HG03103 (cell line): ENCODE results near the gene EBP.
A peak's percentile ranks its signal among the peaks of the same experiment; 100 is the strongest.
"Not testable (repeated sequence)": the region's sequence is repeated elsewhere in the genome, so short reads cannot be mapped to it uniquely, and the experiment has no call there.

Experiments
- ATAC-seq: cut with Tn5 transposase; IDR thresholded peaks from one replicate; pipeline ENCODE4 v1.9.1; 2021; ENCODE audit warnings: low read depth; ENCODE audit not compliant: unreplicated experiment

EBP gene

DNA sequence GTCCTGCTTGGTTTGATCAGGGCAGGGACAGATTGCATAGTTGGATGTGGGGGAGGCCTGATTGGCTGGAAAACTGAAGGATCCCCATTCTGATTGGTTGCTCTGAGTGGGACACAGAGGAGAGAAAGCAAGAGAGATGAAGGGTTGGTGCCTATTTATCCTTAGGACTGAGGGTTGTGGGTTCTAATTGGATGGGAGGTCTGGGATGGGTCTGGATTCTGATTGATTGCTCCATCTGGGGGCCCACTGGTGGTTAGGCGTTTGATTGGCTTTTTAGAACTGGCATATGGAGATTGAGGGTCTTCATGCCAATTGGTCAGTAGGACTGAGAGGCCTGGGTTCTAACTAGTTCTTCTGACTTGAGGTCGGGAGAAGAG is 644 bp upstream of the EBP start:
- no peak for ATAC-seq

DNA sequence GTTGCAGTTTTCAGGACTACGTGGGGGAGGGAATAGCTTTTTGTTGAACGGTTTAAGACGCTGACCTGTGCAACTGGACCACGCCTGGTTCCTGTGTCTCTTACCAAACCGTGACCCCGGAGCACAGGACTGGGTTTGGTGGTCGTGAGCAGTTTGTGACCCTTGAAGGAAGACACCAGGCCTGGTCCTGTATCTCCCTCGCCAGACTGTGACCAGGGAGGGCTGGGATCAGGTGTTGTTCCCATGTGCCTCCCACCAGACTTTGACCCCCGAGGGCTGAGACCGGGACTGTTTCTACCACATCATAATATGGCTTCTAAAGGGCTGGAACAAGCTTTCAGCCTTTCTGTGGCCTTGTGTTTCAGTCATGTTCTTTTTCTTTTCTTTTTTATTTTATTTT is 683 bp downstream of the EBP start:
- ATAC-seq, result no peak

DNA sequence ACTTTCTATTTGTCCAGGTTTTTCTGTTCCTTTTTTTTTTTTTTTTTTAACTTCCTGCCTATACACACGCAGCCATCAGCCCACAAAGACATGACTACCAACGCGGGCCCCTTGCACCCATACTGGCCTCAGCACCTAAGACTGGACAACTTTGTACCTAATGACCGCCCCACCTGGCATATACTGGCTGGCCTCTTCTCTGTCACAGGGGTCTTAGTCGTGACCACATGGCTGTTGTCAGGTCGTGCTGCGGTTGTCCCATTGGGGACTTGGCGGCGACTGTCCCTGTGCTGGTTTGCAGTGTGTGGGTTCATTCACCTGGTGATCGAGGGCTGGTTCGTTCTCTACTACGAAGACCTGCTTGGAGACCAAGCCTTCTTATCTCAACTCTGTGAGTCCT is 2.1 kb downstream of the EBP start:
- no peak for ATAC-seq

DNA sequence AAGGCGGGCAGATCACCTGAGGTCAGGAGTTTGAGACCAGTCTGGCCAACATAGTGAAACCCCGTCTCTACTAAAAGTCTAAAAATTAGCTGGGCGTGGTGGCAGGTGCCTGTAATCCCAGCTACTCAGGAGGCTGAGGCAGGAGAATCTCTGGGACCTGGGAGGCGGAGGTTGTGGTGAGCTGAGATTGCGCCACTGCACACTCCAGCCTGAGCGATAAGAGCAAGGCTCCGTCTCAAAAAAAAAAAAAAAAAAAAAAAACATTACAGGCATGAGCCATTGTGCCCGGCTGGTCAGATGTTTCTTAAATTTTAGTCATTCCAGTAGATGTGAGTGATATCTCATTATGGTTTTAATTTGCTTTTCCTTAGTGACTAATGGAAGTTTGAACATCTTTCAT is 4.2 kb downstream of the EBP start:
- ATAC-seq, result not testable (repeated sequence)

DNA sequence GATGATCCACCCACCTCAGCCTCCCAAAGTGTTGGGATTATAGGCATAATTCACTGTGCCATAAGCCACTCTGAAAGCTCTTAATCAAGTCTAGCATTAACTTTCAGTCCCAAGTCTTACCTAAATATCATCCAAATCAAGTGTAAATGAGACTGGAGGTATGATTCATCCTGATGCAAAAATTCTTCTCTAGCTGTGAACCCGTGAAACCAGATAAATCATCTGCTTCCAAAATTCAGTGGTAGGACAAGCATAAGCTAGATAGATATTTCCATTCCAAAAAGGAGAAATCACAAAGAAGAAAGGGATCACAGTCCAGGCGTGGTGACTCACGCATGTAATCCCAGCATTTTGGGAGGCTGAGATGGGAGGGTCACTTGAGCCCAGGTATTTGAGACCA is 9.1 kb downstream of the EBP start:
- ATAC-seq, result no peak

DNA sequence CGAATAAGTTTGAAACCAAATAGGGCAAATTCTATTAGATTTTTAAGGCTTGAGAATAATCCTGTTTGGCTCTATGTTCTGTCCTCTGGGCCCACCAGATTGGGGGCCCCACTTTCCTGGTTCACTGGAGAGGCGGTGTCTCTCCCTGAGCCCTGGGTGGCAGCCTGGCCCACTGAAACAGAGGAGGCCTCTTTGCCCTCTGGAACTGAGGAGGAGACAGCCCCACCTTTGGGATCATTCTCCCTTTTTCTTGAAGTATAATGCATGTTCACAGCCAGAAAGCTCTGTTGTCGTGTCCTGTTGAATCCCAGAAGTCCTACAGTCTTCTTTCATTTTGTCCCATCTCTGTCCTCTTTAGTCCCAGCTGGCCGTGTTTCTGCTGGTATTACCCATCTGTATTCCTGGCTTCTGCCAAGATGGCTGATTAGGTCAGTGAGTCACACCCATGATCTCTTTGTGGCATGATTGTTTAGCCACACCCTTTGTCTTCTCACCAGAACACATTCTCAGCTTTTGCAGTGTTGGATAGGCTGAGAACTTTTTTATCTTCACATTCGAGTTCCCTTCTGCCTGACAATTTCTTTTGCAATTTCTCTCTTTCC is 9.9 kb downstream of the EBP start:
- no peak for ATAC-seq

DNA sequence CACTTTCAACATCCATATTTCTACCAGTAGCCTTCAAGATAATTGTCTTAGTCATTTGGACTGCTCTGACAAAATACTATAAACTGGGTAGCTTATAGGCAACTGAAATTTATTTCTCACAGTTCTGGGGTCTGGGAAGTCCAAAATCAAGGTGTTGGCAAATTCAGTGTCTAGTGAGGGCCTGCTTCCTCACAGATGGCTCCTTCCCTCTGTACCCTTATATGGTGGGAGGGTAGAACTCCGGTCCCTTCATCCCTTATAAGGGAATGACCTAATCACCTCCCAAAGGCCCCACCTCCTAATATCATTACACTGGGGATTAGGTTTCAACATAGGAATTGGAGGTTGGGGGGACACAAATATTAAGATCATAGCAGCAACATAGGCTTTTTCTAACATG is 10.6 kb downstream of the EBP start:
- no peak for ATAC-seq

DNA sequence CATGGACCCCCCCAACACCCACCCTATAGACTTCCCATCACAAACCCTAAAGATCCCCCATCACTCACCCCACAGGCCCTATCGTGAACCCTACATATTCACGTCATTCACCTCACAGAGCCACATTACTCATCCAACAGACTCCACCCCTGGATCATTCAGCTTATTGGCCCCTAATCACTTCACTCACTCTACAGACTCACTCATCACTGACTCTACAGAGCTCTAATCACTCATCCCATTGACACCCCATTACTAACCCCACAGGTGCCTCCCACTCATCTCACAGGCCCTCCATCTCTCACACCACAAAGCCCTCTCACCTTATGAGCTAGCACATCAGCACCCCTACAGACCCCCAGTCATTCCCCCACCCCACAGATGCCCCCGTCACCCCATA is 11.6 kb downstream of the EBP start:
- ATAC-seq, result no peak

DNA sequence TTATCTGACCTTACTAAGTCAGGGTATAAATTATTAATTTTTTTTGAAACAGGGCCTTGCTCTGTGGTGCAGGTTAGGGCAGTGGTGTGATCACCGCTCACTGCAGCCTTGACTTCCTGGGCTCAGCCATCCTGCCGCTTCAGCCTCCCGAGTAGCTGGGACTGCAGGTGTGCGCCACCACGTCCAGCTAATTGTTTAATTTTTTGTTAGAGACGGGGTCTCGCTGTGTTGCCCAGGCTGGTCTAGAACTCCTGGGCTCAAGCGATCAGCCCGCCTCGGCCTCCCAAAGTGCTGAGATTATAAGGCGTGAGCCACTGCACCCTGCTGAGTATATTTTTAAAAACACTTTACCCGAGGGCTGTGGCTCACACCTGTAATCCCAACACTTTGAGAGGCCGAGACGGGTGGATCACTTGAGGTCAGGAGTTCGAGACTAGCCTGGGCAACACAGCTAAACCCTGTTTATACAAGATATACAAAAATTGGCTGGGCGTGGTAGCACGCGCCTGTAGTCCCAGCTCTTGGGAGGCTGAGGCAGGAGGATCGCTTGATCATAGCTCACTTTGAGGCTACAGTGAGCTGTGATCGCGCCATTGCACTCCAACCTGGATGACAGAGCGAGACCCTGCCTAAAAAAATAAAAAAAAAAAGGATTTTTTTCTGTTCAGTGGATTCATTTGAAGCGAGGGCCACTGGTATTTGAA is 17.2 kb downstream of the EBP start:
- ATAC-seq, result no peak

DNA sequence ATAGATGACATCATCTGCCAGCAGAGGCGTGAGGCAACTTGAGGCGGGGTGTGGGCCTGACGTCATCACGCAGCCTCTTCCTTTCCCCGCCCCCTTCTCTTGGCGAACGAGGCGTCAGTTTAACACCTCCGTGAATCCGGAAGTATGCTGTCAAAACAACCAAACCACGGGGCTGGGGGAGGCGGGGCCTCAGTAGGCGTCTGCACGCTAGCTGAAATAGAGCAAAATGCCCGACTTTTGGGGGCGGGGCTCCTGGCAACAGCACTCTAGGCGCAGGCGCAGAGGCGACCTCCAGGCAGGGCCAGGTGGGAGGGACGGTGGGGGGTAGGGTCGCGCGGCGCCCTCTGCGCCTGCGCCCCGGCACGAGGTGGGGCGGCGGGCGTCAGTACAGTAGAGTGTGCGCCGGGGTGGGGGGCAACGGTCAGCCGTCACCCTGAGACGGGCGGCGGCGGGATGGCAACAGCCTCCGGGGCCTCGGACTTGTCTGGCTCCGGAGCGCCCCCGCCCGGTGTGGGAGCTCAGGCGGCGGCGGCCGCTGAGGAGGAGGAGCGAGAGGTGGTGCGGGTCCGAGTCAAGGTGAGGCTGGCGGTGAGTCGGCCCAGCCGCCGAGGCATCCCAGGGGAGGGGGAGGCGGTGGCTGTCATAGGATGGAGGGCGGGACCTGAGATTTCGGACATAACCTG is 17.9 kb downstream of the EBP start, which contains the start of gene TBC1D25:
Gene TBC1D25 (plus strand): TSS at position 370 of the 683 bp plus-strand sequence. CDS start 84 bp downstream, at position 454.
- peak; percentile 71 for ATAC-seq

DNA sequence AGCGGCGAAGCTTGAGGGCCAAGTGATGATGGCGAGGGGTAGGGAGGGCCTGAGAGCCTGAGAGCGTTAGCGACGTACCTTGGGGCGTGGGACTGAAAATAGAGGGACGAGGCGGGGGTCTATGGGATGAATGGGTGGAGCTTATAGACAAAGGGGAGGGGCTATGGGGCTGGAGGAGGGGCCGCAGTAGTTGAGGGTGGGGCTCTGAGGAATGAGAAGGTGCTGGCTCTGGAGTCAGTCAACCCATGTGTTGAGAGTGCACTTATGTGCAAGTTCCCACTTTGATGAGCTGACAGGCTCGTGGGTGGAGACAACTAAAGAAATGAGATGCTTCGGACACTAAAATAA is 18.4 kb downstream of the EBP start:
- peak; percentile 33 for ATAC-seq

DNA sequence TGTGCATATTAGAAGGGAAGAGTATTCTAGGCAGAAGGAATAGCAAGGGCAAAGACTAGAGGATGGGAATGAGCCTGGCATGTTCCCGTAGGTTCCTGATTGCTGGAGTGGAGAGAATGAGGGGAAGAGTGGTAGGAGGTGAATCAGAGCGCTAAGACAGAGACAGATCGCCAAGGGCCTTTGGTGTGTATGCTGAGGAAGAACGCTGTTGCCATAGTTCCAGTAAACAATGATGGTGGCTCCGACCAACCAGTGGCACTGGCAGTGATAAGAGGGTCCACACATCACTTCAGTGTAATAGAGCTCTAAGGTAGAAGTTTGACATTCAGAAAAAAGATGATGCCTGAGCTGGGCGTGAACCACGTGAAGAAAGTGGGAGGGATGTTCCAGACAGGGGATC is 18.9 kb downstream of the EBP start:
- ATAC-seq, result no peak

DNA sequence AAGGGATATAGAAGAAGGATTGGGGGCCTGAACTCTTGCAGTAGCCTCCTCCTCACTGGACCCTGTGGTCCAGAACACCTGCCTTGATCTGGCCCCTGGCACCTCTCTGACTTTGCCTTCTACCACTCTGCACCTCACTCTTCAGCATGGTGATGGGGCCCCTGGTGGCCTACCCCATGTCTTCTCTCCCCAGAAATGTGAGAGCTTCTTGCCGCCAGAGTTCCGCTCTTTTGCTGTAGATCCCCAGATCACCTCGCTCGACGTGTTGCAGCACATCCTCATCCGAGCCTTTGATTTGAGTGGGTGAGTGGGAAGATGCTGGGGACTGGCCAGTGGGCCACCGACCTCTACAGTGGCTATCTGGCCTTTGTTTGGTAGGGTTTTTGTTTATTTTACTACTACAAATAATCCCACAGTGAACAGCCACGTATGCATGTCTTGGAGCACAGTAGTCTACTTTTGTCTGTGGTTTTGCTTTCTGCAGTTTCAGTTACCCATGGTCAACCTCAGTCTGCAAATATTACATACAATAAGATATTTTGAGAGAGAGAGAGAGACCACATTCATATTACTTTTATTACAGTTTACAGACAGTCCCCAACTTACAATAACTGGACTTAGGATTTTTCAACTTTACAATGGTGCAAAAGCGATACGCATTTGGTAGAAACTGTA is 19.7 kb downstream of the EBP start:
- ATAC-seq, result no peak

DNA sequence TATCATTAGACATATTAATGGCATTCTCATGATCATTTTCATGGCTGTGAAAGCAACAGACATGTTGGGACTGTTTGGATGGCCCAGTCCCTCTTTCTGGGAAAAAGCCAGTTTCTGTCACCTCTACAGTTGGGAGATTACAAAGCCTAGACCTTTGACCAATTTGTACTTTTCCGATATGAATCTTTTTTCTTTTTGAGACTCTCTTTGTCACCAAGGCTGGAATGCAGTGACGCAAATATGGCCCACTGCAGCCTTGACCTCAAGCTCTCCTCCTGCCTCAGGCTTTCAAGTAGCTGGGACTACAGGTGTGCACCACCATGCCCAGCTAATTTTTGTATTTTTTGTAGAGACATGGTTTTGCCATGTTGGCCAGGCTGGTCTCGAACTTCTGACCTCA is 27.3 kb downstream of the EBP start:
- ATAC-seq, result no peak

DNA sequence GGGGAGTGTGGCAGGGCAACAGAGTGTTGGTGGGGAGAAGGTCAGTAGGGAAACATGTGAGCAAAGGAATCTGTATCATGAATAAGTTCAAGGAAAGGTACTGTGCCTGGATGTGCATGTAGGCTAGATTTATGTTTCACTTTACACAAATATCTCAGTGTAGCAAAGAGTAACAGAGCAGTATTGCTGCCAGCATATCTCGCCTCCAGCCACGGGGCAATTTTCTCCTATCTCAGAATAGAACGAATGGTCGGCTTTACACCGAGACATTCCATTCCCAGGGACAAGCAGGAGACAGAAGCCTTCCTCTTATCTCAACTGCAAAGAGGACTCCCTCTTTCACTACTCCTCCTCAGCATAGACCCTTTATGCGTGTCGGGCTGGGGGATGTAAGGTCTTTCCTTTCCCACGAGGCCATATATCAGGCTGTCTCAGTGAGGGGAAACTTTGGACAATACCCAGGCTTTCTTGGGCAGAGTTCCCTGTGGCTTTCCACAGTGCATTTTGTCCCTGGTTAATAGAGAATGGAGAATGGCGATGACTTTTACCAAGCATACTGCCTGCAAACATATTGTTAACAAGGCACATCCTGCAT is 34.2 kb downstream of the EBP start:
- ATAC-seq, result not testable (repeated sequence)

DNA sequence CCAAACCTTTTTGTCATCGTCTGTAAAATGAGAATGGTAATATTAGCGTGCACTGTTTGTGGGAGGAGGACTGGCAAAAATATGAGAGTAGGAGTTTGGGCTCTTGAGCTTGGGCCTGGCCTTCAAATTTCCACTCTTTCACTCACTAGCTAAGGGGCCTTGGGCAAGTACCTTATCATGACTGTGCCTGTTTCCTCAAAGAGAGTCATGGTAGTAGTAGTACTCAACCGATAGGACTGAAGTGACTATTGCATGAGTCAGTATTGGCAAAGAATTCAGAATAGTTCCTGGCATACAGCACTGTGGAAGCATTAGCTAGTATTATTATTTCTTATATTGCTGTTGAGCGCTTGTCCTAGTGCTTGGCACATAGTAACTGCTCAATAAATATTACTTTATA is 36.7 kb downstream of the EBP start:
- ATAC-seq, result no peak

DNA sequence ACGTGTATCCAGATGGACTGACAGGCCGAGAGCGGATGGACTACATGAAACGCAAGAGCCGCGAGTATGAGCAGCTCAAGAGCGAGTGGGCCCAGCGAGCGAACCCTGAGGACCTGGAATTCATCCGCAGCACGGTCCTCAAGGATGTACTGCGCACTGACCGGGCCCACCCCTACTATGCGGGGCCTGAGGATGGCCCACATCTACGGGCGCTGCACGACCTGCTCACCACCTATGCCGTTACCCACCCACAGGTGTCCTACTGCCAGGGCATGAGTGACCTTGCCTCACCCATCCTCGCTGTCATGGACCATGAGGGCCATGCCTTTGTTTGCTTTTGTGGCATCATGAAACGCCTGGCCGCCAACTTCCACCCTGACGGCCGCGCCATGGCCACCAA is 38.0 kb downstream of the EBP start:
- ATAC-seq, result no peak

DNA sequence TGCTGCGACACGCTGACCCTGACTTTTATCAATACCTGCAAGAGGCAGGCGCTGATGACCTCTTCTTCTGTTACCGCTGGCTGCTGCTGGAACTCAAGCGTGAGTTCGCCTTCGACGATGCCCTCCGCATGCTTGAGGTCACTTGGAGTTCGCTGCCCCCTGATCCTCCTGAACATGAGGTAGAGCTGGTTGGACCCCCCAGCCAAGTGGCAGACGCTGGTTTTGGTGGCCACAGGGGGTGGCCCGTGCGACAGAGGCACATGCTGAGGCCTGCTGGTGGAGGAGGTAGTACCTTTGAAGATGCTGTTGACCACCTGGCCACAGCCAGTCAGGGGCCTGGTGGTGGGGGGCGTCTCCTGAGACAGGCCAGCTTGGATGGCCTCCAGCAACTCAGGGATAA is 38.4 kb downstream of the EBP start:
- no peak for ATAC-seq

DNA sequence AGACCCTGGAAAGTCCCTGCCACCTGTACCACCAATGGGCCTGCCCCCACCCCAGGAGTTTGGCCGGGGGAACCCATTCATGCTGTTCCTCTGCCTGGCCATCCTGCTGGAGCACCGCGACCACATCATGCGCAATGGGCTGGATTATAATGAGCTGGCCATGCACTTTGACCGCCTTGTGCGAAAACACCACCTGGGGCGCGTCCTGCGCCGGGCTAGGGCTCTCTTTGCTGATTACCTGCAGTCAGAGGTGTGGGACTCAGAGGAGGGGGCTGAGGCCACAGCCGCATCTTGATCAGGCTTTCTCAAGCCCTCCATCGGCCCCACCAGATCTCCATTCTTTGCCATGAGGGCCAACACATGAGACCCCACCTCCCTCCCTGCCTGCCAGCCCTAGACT is 39.1 kb downstream of the EBP start:
- no peak for ATAC-seq

DNA sequence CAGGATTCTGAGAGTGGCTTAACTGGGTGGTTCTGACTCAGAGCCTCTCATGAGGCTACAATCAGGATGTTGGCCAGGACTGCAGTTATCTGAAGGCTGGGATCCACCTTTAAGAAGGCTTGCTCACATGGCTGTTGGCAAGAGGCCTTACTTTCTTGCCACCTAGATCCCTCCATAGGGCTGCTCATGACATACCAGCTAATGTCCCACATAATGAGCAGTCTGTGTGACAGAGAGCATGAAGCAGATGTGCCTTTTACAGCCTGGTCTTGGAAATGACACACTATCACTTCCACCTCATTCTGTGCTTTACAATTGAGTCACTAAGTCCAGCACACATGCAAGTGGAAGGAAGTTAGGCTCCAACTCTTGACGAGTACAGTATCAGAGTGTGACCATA is 48.4 kb downstream of the EBP start:
- no peak for ATAC-seq

DNA sequence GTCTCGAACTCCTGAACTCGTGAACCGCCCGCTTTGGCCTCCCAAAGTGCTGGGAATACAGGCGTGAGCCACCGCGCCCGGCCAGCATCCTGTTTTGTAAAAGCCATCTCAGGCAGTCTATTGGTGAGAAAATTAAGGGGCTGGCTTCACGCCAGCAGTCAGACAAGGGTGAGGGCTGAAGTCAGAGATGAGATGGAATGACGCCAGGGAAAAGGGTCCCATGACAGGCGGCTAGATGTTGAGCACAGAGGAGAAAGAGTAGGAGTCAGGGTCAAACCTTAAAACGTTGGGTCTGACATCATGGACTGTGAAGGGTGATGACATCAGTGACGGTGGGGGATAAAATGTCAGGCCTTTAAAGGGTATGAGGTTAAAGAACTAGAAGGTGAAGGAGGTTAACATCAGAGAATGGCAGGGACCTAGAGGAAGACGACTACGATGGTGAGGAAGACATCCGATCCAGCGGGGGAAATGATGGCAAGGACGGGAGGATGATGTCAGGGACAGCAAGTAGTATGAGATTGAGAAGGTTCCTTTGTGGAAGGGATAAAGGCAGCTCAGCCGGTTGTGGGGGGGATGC is 52.2 kb downstream of the EBP start:
- ATAC-seq, result no peak
